Skeletal muscle cell (primary cell): ENCODE measurements around the gene THAP7.

Source experiments
- DNase-seq: peaks from one replicate; pipeline ENCODE4 v3.0.0-alpha.2; 2010; ENCODE audit warnings: low read depth
- H3K4me3 ChIP-seq: 2 replicates; pipeline ENCODE4 v1.5.1; 2011; ENCODE audit warnings: low read depth, mild to moderate bottlenecking, control low read depth, low read length, moderate library complexity

THAP7 gene

DNA sequence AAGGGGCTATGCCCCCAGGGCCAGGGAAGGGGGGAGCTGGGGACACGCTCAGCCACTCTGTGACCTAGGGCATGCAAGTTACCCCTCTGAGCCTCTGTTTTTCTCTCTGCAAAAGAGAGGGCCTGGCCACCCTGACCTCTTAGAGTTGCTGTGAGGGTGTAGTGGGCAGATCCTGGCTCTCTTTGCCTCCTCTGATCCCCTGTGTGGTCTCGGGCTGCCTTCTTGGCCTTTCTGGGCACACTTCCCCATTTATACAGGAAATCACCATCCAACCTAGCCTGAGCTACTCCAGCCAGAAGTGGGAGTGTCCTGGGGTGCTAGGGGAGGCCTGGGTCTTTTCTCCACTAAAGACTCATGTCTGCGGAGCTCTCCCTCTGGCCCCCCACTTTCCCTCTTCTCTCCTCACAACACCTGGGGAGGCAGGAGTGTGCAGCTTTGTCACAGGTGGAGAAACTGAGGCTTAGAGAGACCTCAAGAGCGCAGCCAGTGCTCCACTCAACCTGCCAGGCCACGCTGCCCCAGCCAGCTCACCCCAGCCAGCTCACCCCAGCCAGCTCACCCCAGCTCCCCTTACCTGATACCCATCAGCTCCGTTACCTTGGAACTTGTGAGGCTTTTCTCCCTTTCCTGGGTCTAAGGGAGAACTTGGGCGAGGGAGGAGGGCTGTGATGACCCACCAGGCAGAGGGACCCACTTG is 33.5 kb downstream of the THAP7 start:
- no peak for DNase-seq
- no peak overlapping the region for H3K4me3 ChIP-seq

DNA sequence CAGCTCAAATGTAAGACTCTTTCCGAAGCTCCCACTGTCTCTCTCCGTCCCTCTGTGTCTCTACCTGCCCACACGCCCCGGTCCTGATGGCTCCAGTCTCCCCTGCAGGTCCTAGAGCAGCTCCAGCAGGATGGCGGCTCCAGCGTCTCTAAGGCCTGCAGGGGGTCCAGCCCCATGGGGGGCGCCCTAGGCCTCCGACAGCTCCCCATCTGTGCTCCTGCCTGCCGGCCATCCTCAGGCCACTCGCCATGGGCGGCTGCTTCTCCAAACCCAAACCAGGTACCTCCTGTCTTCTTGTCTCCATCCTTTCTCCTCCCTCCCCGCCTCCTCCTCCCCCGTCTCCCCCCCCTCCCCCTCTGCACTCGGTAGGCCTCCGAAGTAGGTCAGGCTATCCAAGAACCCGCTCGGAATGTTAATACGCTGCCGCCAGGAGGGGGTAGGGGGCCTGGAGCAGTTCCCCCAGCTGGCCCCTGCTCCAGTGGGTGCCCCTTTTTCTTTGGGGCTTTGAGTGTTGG is 34.2 kb downstream of the THAP7 start:
- no peak for DNase-seq
- no peak overlapping the region for H3K4me3 ChIP-seq

DNA sequence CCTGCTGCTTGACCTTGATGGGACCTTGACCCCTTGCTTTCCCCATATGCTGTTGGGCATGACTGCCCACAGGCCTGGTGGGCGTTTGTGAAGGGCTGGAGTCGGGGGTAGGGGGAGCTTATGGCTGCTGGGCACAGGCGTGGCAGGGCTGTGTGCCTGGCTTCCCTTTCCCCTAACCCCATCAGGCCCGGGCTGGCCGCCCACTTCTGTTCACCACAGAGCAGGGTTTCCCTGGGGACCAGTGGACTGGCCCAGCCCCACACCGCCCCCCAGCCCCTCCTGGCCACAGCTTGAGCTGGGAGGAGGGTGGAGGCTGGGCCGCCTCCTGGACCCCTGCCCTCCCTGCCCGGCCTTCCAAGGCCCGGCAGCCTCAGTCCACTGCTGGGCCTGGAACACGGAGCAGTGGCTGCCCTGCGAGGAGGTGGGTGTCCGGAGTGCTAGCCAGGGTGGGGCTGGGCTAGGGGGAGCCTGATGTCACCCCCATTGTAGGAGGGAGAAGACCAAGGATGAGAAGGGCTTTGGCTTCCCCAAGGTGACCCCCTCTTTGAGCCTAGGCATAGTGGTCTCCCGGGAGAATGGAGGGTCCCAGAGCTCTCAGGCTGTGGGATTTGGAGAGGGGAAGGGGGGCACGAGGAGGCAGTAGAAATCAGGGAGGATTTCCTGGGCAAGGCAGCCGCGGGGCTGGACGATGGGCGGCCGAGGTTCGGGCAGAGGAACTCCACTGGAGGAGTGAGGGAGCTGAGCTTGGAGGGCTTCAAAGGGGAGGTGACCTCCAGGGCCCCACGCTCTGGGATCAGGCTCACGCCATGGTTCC is 34.8 kb downstream of the THAP7 start, which contains the start of gene AIFM3:
Gene AIFM3, plus strand, starts transcription at position 373 of the 814 bp plus-strand sequence. CDS start 690 bp downstream, outside the sequence.
- DNase-seq = no peak
- no peak within 1 kb of the TSS for H3K4me3 ChIP-seq

DNA sequence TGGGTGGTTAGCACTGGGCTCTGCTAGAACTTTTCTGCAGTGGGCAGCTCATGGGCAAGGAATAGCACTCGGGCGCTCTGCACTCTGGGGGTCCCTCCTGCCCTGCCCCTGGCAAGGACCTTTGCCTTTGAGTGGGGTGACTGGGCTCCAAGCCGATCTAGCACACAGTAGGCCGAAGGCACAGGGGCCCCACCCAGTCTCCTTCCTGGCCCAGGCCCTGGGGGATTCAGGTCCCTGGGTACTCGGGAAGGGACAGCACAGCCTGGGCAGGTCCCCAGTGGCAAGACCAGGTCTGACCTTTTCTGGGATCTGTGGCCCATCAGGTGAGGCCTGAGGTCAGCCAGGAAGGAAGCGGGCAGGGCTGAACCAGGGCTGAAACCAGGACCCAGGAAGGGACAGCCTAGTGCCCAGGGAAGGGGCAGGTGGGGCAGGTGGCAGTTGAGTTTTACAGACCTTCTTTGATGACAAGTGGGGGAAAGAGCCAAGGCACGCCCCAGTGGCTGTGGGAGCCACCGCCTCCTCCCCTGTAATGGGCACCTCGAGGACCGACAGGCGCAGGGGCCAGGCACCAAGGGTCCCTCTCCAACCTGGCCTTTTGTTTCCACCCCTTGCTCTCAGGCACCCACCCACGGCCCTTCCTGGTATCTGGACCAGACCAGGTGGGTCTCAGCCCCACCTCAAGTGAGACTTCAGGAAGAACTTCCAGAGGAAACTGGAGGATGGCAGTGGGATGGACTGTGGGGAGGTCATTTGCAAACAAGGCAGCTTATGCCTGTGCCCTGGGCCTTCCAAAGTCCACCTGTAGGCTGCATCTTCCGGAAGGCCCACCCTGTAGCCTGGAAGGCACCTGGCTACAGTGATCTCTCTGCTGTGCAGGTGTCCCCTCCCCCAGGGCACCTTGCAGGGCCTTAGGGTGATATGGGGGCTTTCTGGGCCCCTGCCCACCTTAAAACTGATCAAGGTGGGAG is 35.7 kb downstream of the THAP7 start:
- no peak for DNase-seq
- no peak overlapping the region for H3K4me3 ChIP-seq

GRCh38 chr22:20965104-20965887 is 36.6 kb downstream of the THAP7 start:
- H3K4me3 ChIP-seq = peak overlapping the region; percentile 40
- DNase-seq = no peak

DNA sequence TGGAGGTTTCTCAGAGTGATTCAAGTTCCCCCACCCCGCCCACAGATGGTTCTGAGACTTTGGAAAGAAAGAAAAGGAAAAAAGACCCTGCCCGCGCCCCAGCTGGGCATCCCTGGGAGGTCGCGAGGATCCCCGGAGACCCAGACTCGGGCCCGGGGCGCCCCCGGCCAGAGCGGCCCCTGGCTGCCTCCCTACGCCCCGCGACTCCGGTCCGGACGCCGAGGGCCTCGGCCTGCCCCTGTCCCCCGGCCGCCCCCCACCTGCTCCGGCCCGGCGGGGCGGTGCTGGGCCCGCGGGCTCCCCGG is 37.2 kb downstream of the THAP7 start:
- peak overlapping the region; percentile 24 for H3K4me3 ChIP-seq
- no peak for DNase-seq

DNA sequence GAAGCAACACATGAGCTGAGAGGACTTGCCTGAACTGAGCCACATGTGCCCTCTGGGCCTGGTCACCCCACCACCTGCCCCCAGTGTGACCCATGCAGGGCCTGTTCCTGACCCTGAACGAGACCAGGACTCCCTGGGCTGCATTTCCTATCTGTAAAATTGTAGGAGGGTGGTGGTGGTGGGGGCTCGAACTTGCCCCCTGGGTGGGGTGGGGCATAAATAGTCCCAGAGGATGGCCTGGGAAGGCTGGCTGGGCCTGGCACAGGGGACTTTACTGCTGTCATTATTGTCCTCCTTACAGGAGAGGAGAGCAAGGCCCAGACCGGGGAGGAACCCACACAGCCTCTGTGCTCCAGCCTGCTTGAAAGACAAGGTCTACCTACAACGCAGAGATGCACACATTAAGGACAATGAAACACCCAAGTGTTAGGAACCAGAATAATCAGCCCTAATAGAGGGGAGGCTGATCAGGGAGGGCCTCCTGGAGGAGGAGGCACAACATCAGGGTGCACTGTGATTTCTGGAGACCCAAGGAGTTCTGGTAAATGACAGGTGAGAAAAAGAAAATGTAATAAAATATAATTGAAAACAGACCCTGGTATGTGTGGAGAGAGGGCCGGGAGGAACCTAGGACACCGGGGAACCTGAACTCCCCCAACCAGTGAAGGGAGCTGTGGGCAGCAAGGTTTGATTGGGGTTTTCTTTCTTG is 37.7 kb downstream of the THAP7 start:
- H3K4me3 ChIP-seq = peak overlapping the region; percentile 24
- no peak for DNase-seq

DNA sequence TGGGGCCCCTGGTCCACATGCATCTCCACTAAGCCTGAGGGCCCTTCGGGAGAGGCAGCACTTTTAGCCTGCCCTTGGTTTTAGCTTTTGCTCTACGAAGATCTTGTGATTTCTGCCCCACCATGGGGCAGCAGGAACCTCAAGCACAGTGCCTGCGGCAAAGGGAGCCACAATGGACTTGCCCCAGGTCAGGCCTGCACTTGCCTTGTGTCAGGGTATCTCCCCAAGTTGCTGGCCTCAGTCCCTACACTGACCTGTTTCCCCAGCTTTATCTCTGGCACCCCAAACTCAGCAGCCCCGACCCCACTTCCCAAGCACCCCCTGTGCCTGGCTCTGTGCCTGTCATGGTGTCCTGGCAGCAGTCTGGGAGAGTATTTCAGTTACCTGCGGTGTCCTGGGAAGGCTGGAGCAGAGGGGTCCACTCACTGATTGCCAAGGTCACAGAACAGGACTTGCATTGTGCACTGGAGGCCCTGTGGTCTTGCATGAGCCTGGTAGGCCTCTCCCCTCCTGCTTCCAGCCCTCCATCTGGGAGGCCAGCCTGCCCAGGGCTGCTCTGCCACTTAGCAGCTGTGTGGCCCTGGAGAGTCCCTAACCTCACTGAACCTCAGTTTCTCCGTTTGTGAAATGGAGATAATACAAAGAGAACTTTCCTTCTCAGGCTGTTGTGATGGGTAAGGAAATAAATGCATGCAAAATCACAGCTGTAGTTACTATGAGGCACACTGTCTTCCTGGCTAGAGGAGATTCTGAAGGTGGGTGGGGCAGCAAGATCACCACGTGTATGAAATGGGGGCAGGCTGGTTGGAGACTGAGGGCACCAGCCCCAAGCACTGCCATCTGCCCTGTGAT is 38.5 kb downstream of the THAP7 start:
- DNase-seq = no peak
- H3K4me3 ChIP-seq = no peak overlapping the region

DNA sequence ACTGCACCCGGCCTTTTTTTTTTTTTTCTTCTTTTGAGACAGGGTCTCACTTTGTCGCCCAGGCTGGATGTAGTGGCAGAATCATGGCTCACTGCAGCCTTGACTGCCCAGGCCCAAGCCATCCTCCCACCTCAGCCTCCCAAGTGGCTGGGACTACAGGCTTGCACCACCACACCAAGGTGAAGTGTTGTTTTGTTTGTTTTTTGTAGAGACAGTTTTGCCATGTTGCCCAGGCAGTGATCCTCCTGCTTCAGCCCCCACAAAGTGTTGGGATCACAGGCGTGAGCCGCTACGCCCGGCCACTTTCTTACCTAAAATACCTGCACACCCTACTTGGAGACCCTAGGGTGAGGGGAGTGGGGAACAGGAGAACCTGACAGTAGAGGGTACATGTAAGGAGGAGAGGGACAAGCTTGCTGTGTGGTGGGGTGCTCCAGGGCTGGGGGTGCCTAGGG is 39.4 kb downstream of the THAP7 start:
- H3K4me3 ChIP-seq = no peak overlapping the region
- DNase-seq = no peak

GRCh38 chr22:20960609-20961008 is 41.3 kb downstream of the THAP7 start:
- no peak overlapping the region for H3K4me3 ChIP-seq
- DNase-seq = no peak

- no peak overlapping the region for H3K4me3 ChIP-seq
Measured at GRCh38 chr22:20959578-20960461, 42.1 kb downstream of the THAP7 start.

DNA sequence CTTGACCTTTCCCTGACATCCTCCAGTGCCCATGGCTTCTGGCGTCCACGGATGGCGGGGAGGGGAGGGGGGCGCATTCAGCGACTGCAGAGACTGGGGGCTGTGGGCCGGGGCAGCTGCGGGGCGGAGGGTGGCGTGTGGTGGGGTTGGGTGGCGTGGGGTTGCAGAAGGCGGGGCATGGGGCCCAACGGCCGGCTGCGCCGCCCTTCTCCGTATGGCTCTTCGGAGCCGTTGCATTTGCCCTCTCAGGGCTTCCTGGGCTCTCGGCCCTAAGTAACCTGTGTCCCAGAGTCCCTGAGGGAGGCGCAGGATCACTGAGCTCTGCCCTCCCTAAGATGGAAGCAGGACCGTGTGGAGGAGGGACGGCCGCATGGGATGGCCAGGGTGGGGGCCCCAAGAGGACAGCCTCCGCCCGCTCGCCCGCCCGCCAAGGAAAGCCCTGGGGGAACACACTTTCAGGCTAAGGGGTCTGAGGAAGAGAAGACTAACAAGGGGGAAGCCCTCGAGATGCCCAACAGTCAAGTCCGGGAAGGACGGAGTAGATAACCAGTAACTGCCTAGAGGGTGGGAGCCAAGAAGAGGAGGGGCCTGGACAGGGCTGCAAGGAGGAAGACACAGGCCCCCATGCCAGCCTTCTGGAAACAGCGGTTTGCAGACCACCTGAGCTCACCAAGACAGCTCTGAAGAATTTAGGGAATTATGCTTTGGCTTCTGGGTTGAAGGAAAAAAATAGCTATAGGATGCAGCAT is 44.1 kb downstream of the THAP7 start:
- no peak for DNase-seq
- peak overlapping the region; percentile 60 for H3K4me3 ChIP-seq

More at GRCh38 chr22:20959578-20960461, 42.1 kb downstream of the THAP7 start:
- DNase-seq = no peak

DNA sequence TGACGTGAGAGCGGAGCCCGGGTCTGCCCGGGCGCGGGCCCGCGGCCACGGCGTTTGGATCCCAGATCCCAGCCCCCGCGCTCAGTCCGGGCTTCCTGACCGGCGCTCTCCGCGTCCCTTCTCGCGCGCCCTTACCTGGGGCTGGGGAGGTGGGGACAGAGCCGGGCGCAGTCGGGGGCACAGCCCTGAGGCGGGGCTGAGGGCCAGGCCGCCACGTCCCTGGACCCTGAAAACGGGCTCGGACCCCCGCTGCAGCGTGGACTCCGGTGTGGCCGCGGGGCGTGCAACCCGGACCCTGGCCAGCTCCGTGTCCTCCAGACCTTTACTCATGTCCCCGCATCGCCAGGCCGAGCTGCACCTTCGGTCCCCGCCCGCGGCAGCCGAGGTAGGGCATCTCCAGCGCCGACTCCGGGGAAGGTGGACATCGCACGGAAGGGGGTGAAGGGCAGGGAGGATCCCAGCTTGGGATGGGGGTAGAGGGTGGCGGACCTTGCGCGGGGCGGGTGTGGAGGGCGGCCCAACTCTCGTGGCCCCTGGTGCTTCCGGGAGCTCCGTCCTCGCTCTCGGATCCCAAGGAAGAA is 44.7 kb downstream of the THAP7 start:
- no peak for DNase-seq
- peak overlapping the region; percentile 60 for H3K4me3 ChIP-seq

GRCh38 chr22:20956258-20957101 is 45.4 kb downstream of the THAP7 start:
- no peak for DNase-seq
- H3K4me3 ChIP-seq = peak overlapping the region; percentile 60

DNA sequence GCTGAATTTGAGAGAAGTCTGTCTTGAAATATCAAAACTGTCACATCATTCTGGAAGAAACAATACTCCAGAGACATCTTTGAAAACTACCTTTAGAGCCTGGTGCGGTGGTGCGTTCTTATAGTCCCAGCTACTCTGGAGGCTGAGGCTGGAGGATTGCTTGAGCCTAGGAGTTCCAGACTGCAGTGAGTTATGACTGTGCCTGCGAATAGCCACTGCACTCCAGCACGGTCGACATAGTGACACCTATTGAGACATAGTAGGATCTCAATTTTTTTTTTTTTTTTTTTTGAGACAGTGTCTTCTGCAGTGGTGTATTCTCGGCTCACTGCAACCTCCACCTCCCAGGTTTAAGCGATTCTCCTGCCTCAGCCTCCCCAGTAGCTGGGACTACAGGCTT is 46.4 kb downstream of the THAP7 start:
- no peak overlapping the region for H3K4me3 ChIP-seq
- DNase-seq = no peak
